Esophagus squamous epithelium (tissue), 5 donors: ENCODE results near the gene TCEAL8. TPM values are rescaled to one million over a fixed set of nuclear protein-coding genes. Genes with fewer than 3 reads are reported as not detected.

Experiments
- DNase-seq: peaks from one replicate; lab custom pipeline; 2025; lab: John Stamatoyannopoulos, UW
- H3K27ac ChIP-seq, 4 donors: fragments of 200-600 bp; sonication (generic); one replicate each; pipeline ENCODE4 v1.5.1; 2016 to 2019; ENCODE audit warnings: mild to moderate bottlenecking in 1 of 4
- H3K27me3 ChIP-seq, 4 donors: fragments of 200-600 bp; sonication (generic); 1 replicate in 3 of 4; 2 replicates in 1 of 4; pipeline versions ENCODE4 v1.5.1 to v1.6.0; 2017 to 2021; ENCODE audit warnings: antibody characterized with exemption in 1 of 4
- H3K36me3 ChIP-seq, 3 donors: fragments of 200-600 bp; sonication (generic); one replicate each; pipeline ENCODE4 v1.5.1; 2016 to 2019
- H3K4me1 ChIP-seq, 3 donors: fragments of 200-600 bp; sonication (generic); one replicate each; pipeline ENCODE4 v1.5.1; 2017 to 2019
- H3K4me3 ChIP-seq, 4 donors: fragments of 200-600 bp; sonication (generic); 1 replicate in 3 of 4; 2 replicates in 1 of 4; pipeline ENCODE4 v1.5.1; 2016 to 2019; ENCODE audit warnings: mild to moderate bottlenecking in 2 of 4, moderate library complexity in 1 of 4
- H3K9me3 ChIP-seq, 3 donors: fragments of 200-600 bp; sonication (generic); one replicate each; pipeline ENCODE4 v1.5.1; 2016 to 2019
- CTCF ChIP-seq, 6 experiments: fragments of 450-650 bp in 4 of 6; fragments of 200-600 bp in 2 of 6; sonication (generic) in 2 of 6; IDR thresholded peaks; one replicate each; pipeline ENCODE4 v1.5.1; 2016 to 2019; ENCODE audit warnings: antibody characterized with exemption in 6 of 6, mild to moderate bottlenecking in 4 of 6, moderate library complexity in 4 of 6
- POLR2A ChIP-seq, 4 donors: fragments of 450-650 bp; IDR thresholded peaks; one replicate each; pipeline ENCODE4 v1.6.1; 2017; ENCODE audit warnings: antibody characterized with exemption in 4 of 4, mild to moderate bottlenecking in 4 of 4, moderate library complexity in 3 of 4
- WGBS, 2 donors: methylation state at CpG; one replicate each; pipeline ENCODE4 v1.1.5; 2018; 5-methylcytosine and 5-hydroxymethylcytosine counted together
- intact Hi-C: fragments of 100-400 bp; cut with DNase I; formaldehyde crosslinking; loops from one replicate; pipeline ENCODE4 v1.15.0; 2022
- total RNA-seq, 4 donors: library from RNA; depleted of rRNA; stranded (reverse); fragments of >200 nt; gene quantifications; one replicate each; pipeline ENCODE4 v1.1.0, GENCODE V29; 2016
- donor health status: DM: yes; HTN: yes; CAD: no.

Gene TCEAL8
- total RNA-seq, 4 donors from 2014 or later, result 18.7 to 58.4 (median 27.2) TPM

DNA sequence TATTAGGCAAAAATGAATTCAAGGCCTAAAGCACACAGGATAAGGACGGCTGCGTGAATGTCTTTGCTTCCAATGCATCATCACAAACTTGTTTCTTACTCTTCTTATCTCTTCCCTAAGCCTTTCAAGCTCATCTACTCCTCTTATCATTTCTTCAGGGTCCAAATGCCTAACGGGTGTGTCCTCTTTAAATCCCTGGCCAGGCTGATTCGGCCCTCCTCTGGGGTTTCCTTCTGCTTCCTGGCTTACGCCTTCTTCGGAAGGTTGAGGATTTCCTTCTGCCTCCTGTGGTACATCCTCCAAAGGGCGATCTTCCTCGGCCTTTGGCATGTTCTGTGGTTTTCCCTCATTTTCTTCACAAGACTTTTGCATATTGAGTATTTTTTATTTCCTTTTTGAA, 1.3 kb downstream of the TCEAL8 start:
- Histone ChIP-seq H3K9me3 (no peaks in the 10 kb centered on the region), H3K4me3 (peak overlapping the region; percentile 46 to 72 (median 60)), H3K36me3 (peaks cover 0 to 6% (median 0%) of the 10 kb centered on the region in 3 donors), H3K27ac (peak overlapping the region in 3 of 4 donors; percentile 80 to 87 (median 87)), H3K4me1 (peaks cover 0 to 37% (median 0%) of the 10 kb centered on the region in 3 donors), H3K27me3 (no peaks in the 10 kb centered on the region)
- no peak for DNase-seq
- 40 to 60% methylated on average over 8 of the region's 8 CpGs for WGBS, 2 donors
- no peak for TF ChIP-seq CTCF (IDR thresholded peaks at IDR 0.05)
- no peak for TF ChIP-seq POLR2A (IDR thresholded peaks at IDR 0.05)
- intact Hi-C loops, result no loop called here

DNA sequence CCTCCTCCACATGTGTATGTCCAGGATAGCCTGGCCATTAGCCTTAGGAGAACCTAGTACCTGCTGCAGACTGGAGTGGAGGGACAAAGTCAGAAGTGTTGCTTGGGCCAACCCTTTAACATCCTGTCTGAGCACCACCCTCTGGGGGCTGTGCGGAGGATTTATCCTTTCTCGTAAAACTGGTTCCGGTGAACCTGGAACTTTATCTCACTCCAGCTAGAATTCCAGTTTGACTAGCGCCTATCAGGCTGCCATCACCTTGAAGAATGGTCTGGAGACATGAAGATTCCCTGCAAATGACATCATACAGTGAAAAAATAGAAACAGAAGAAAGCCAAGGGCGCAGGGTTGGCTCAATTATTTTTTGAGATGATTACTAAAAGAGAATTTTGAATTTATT, 4.0 kb downstream of the TCEAL8 start:
- Histone ChIP-seq H3K4me1 (peaks cover 0 to 37% (median 0%) of the 10 kb centered on the region in 3 donors), H3K27me3 (no peaks in the 10 kb centered on the region), H3K9me3 (no peaks in the 10 kb centered on the region), H3K27ac (peak overlapping the region in 2 of 4 donors; percentile 12 to 39), H3K4me3 (no peak overlapping the region), H3K36me3 (peaks cover 0 to 6% (median 0%) of the 10 kb centered on the region in 3 donors)
- no peak for DNase-seq
- intact Hi-C loops, result no loop called here
- no peak for TF ChIP-seq CTCF (IDR thresholded peaks at IDR 0.05)
- TF ChIP-seq POLR2A (IDR thresholded peaks at IDR 0.05), result no peak
- WGBS, 2 donors, result 41 to 42% methylated on average over 4 to 5 of the region's 5 CpGs

- no peak overlapping the region for H3K4me3 ChIP-seq
- no peaks in the 10 kb centered on the region for H3K27me3 ChIP-seq
- TF ChIP-seq POLR2A (IDR thresholded peaks at IDR 0.05) (no peak), CTCF (IDR thresholded peaks at IDR 0.05) (no peak)
- H3K9me3 ChIP-seq, result no peaks in the 10 kb centered on the region
- WGBS, 2 donors, result 69 to 75% methylated on average over 1 of the region's 1 CpG
- intact Hi-C loops, result no loop called here
- H3K36me3 ChIP-seq, result peaks cover 0 to 6% (median 0%) of the 10 kb centered on the region in 3 donors
- no peak for DNase-seq
- H3K27ac ChIP-seq, result no peak overlapping the region
- H3K4me1 ChIP-seq, result peaks cover 0 to 31% (median 0%) of the 10 kb centered on the region in 3 donors
Measured at GRCh38 chrX:103249805-103250204, 5.2 kb downstream of the TCEAL8 start.

DNA sequence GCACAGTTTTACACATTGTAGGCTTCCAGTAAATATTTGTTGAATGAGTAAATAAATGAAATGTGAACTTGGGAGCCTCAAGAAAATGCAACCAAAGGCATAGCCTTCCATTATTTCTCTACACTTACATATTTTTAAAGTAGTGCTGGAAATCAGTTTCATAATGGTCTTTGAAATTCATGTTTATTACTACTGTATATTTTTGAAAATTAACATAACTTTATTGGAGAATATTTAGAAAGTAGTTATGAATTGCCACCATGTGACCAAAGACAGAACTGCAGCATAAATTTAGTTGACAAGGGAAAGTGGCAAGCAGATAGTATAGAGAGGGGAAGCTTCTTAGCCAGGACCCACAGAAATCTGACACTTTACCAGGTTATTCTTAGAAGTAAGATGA, 6.4 kb downstream of the TCEAL8 start:
- peaks cover 0 to 6% (median 0%) of the 10 kb centered on the region in 3 donors for H3K36me3 ChIP-seq
- intact Hi-C loops, result no loop called here

DNA sequence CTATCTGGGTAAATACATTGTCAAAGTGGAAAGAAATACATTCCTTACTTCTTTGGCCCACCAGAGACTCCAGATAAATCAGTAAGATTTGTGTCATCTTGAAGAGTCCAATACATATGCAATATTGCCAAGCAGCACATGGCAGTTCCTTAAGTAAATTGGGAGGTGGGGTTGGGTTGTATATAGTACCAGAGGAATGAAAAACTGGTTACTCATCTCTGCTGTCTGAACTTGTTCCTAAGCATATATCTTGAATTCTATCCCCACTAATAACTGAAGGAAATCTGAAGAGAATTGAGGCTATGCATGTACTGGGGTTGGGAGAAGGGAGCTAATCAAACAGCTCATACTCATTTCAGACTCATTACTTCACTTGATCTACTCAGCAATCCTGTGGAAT, 14.8 kb downstream of the TCEAL8 start:
- TF ChIP-seq POLR2A (IDR thresholded peaks at IDR 0.05) (no peak), CTCF (IDR thresholded peaks at IDR 0.05) (no peak)
- no peaks in the 10 kb centered on the region for H3K36me3 ChIP-seq
- no peaks in the 10 kb centered on the region for H3K9me3 ChIP-seq
- intact Hi-C loops, result no loop called here
- no peaks in the 10 kb centered on the region for H3K4me1 ChIP-seq
- H3K27me3 ChIP-seq, result no peaks in the 10 kb centered on the region
- H3K27ac ChIP-seq, result no peak overlapping the region
- H3K4me3 ChIP-seq, result no peak overlapping the region
- DNase-seq, result no peak

More for the DNA sequence above, 6.4 kb downstream of the TCEAL8 start:
- TF ChIP-seq POLR2A (IDR thresholded peaks at IDR 0.05) (no peak), CTCF (IDR thresholded peaks at IDR 0.05) (peak in 5 of 6 experiments; percentile 19 to 50 (median 33))
- Histone ChIP-seq H3K9me3 (no peaks in the 10 kb centered on the region), H3K27ac (no peak overlapping the region), H3K27me3 (no peaks in the 10 kb centered on the region), H3K4me1 (peaks cover 0 to 27% (median 0%) of the 10 kb centered on the region in 3 donors), H3K4me3 (no peak overlapping the region)
- DNase-seq, result no peak
